Neural cell (in vitro differentiated cells): Measurements from ENCODE around the gene SLC25A21.

Experiments used
- RAD21 ChIP-seq: fragments of 450-650 bp; conservative IDR thresholded peaks from 2 replicates; pipeline ENCODE4 v1.6.1; 2014; ENCODE audit warnings: antibody characterized with exemption, mild to moderate bottlenecking, moderate library complexity
- TF ChIP-seq, protein P1 (sequence below): fragments of 450-650 bp; IDR thresholded peaks from 2 replicates; pipeline ENCODE4 v1.5.1; 2014; ENCODE audit warnings: antibody characterized with exemption, mild to moderate bottlenecking, moderate library complexity; ENCODE audit not compliant: poor library complexity, severe bottlenecking
- TF ChIP-seq, protein P2 (sequence below): IDR thresholded peaks from 2 replicates; pipeline ENCODE4 v1.6.1; 2012; ENCODE audit warnings: borderline replicate concordance

DNA sequence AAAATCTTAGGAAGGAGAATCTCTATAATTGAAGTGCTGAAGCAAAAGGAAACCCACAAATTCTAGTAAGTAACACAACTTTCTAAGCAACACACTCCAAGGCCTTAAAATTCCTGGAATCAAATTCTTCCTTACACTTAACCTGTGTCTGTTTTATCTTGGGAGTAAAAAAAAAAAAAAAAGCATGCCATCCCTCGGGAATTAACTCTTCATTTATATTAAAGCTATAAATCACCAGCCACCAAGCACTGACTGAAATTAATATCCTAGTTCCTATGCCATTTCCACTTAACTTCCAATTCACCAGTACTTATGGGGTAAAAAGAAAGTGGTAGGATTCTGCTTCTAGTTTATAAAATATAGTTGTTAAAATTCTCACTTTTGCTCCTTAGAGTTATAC lies 238.1 kb downstream of the SLC25A21 start:
- TF ChIP-seq, protein P1, sequence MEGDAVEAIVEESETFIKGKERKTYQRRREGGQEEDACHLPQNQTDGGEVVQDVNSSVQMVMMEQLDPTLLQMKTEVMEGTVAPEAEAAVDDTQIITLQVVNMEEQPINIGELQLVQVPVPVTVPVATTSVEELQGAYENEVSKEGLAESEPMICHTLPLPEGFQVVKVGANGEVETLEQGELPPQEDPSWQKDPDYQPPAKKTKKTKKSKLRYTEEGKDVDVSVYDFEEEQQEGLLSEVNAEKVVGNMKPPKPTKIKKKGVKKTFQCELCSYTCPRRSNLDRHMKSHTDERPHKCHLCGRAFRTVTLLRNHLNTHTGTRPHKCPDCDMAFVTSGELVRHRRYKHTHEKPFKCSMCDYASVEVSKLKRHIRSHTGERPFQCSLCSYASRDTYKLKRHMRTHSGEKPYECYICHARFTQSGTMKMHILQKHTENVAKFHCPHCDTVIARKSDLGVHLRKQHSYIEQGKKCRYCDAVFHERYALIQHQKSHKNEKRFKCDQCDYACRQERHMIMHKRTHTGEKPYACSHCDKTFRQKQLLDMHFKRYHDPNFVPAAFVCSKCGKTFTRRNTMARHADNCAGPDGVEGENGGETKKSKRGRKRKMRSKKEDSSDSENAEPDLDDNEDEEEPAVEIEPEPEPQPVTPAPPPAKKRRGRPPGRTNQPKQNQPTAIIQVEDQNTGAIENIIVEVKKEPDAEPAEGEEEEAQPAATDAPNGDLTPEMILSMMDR: no peak
- no peak for TF ChIP-seq RAD21
- TF ChIP-seq, protein P2, sequence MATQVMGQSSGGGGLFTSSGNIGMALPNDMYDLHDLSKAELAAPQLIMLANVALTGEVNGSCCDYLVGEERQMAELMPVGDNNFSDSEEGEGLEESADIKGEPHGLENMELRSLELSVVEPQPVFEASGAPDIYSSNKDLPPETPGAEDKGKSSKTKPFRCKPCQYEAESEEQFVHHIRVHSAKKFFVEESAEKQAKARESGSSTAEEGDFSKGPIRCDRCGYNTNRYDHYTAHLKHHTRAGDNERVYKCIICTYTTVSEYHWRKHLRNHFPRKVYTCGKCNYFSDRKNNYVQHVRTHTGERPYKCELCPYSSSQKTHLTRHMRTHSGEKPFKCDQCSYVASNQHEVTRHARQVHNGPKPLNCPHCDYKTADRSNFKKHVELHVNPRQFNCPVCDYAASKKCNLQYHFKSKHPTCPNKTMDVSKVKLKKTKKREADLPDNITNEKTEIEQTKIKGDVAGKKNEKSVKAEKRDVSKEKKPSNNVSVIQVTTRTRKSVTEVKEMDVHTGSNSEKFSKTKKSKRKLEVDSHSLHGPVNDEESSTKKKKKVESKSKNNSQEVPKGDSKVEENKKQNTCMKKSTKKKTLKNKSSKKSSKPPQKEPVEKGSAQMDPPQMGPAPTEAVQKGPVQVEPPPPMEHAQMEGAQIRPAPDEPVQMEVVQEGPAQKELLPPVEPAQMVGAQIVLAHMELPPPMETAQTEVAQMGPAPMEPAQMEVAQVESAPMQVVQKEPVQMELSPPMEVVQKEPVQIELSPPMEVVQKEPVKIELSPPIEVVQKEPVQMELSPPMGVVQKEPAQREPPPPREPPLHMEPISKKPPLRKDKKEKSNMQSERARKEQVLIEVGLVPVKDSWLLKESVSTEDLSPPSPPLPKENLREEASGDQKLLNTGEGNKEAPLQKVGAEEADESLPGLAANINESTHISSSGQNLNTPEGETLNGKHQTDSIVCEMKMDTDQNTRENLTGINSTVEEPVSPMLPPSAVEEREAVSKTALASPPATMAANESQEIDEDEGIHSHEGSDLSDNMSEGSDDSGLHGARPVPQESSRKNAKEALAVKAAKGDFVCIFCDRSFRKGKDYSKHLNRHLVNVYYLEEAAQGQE: no peak
